ENCODE results near the gene DNAH7. TPM values are rescaled to one million over a fixed set of nuclear protein-coding genes. Genes with fewer than 3 reads are reported as not detected.

The DNAH7 gene
- total and polyA plus RNA-seq, 2 of the 4 experiments (the other 2 are of a cell fraction) = 0.22 to 0.36 TPM

GRCh38 chr2:195830968-195831950 is 237.4 kb downstream of the DNAH7 start:
- dilution Hi-C loops (cut with HindIII; ENCODE audit: low sequenced_read_pairs, unreplicated experiment) (no loop called here), in situ Hi-C loops (cut with MboI; ENCODE audit: low sequenced_read_pairs) (no loop called here), intact Hi-C loops (cut with micrococcal nuclease) (no loop called here)
- ATAC-seq (ENCODE audit: low read depth) (peak; percentile 54), DNase-seq (peak; percentile 26)
- no peak overlapping the region for H4K5ac ChIP-seq (ENCODE audit: low read depth, low read length)
- H3K27ac ChIP-seq (ENCODE audit: insufficient read depth, low read length) = no peak overlapping the region
- no peaks in the 10 kb centered on the region for H3K79me1 ChIP-seq (ENCODE audit: low read depth in 1 of 2, low read length in 2 of 2)
- H3K56ac ChIP-seq (ENCODE audit: extremely low read depth, insufficient read depth, low read length) = no peak overlapping the region
- no peak overlapping the region for H2BK20ac ChIP-seq (ENCODE audit: low read depth, low read length)
- H4K8ac ChIP-seq (ENCODE audit: low read depth in 2 of 2, low read length in 2 of 2) = no peak overlapping the region
- no peak overlapping the region for H4K91ac ChIP-seq (ENCODE audit: insufficient read depth, low read depth, low read length)
- H3K4me3 ChIP-seq (ENCODE audit: insufficient read depth, low read depth, low read length) = no peak overlapping the region
- no peaks in the 10 kb centered on the region for H3K9me1 ChIP-seq (ENCODE audit: insufficient read depth, low read length)
- no peaks in the 10 kb centered on the region for H3K27me3 ChIP-seq (ENCODE audit: control insufficient read depth, insufficient read depth, low read length)
- peaks cover 2% of the 10 kb centered on the region; the same call in 1 of the 2 replicates for H3K4me1 ChIP-seq (ENCODE audit: control insufficient read depth, insufficient read depth, low read length)
- no peak overlapping the region for H3K23ac ChIP-seq (ENCODE audit: low read depth, low read length)
- no peak overlapping the region for H2BK120ac ChIP-seq (ENCODE audit: low read depth, low read length)
- BruUV-seq (replicated peaks) = no TSS peak
- no CpG with 5 or more reads among the region's 3 CpGs for WGBS, 2 experiments (ENCODE audit: extremely low coverage in 2 of 2, insufficient read length in 1 of 2)
- H3K36me3 ChIP-seq (ENCODE audit: control insufficient read depth, insufficient read depth, low read length) = no peaks in the 10 kb centered on the region
- POLR2A ChIA-PET (ENCODE audit: unreplicated experiment) = no interaction called here
- peak overlapping the region; percentile 59 for H3K4me2 ChIP-seq (ENCODE audit: low read depth, low read length)
- H2BK15ac ChIP-seq (ENCODE audit: low read depth, low read length) = no peak overlapping the region
- no peak overlapping the region for H2BK5ac ChIP-seq (ENCODE audit: low read depth, low read length, poor library complexity, severe bottlenecking)
- H2AK5ac ChIP-seq (ENCODE audit: low read depth, low read length) = no peak overlapping the region
- no peak overlapping the region for H2AK9ac ChIP-seq (replicated peaks; ENCODE audit: low read depth, low read length, poor library complexity)
- TF ChIP-seq MAFK (IDR thresholded peaks at IDR 0.05; ENCODE audit: low read depth, low read length) (peak; percentile 53; the same call in 1 of the 2 replicates), BHLHE40 (IDR thresholded peaks at IDR 0.05; ENCODE audit: low read depth, low read length) (no peak), ELK1 (IDR thresholded peaks at IDR 0.05; ENCODE audit: borderline replicate concordance, low read depth, low read length) (no peak)
- no peak overlapping the region for H3K9ac ChIP-seq (ENCODE audit: low read depth, low read length)
- H3K14ac ChIP-seq (replicated peaks; ENCODE audit: low read depth, low read length) = no peak overlapping the region
- CTCF ChIA-PET = interaction anchor here (1.1 kb wide), 1 partner anchor 14 kb away, joined by 3 read pairs; no protein-coding TSS in a partner anchor
- H3K9me3 ChIP-seq (ENCODE audit: control insufficient read depth, insufficient read depth, low read length) = no peaks in the 10 kb centered on the region
- H3K18ac ChIP-seq (ENCODE audit: low read depth, low read length) = no peak overlapping the region
- H2AFZ ChIP-seq (replicated peaks; ENCODE audit: low read length, poor library complexity) = no peak overlapping the region
- H3K4ac ChIP-seq (ENCODE audit: low read depth, low read length) = no peak overlapping the region
- H4K20me1 ChIP-seq (ENCODE audit: insufficient read depth, low read length) = no peaks in the 10 kb centered on the region

Data from IMR-90 (cell line).